GM18951 (cell line): ENCODE data around the gene RXRG.

ENCODE experiments used
- POLR2A ChIP-seq: IDR thresholded peaks from 4 replicates; pipeline ENCODE4 v1.6.1; 2011; ENCODE audit warnings: mild to moderate bottlenecking; ENCODE audit not compliant: insufficient read length, insufficient read depth; ENCODE audit errors: extremely low read depth
- in situ Hi-C: fragments of 300-500 bp; cut with MboI; formaldehyde crosslinking; loops from one replicate; pipeline ENCODE4 v1.12.0; 2022; ENCODE audit warnings: low sequenced_read_pairs, mixed read lengths, inconsistent platforms; ENCODE audit not compliant: unreplicated experiment

RXRG gene

GRCh38 chr1:165409657-165410358 is 35.1 kb downstream of the RXRG start:
- no peak for TF ChIP-seq POLR2A
- in situ Hi-C loops = no loop called here

- in situ Hi-C loops = no loop called here
- TF ChIP-seq POLR2A = no peak
These were observed 36.4 kb downstream of the RXRG start for GRCh38 chr1:165408518-165408917.

DNA sequence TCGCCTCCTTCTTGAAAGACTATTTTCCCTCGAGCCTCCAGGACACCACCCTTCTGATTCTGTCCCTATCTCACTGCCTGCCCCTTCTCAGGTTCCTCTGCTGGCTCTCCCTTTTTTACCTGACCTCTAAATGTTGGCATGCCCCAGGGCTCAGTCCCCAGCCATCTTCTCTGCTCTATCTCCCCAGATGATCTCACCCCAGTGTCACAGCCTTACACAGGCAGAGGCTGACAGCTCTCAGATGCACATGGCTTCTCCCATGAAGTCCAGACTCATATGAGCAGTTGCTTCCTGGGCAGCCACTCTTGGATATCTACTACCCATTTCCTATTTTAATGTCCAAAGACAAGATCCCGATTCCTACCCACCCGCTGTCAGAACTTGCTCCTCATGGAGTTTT is 37.5 kb downstream of the RXRG start:
- no peak for TF ChIP-seq POLR2A
- in situ Hi-C loops = no loop called here

DNA sequence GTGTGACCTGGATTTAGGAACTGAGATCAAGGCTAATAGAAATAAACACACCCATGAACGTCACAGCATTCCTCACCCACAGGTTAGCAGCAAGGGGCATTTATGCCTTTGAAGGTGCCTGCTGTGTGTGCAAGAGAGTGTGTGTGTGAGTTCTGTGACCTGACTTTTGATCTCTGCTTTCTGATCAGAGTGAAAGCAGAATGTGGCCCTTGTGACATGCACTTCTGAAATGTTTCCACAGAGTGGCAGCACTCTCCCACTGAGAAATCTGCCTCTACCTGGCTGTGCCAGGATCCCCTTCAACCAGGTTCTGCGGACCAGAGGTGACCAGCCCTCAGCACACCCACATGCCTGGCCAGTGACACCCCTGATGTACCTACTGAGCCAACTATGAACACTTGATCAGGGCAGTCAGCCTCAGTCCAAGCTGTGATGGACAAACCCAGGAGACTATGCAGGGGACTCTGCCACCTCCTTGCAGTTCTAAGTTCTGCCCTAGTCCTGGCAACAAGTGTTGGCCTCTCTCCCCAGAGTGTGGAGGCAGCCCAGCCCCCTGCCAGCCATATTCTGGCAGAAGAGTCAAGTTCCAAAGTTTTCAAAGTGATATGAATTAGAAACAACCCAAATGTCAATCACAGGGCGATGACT is 41.0 kb downstream of the RXRG start:
- in situ Hi-C loops = no loop called here
- no peak for TF ChIP-seq POLR2A

DNA sequence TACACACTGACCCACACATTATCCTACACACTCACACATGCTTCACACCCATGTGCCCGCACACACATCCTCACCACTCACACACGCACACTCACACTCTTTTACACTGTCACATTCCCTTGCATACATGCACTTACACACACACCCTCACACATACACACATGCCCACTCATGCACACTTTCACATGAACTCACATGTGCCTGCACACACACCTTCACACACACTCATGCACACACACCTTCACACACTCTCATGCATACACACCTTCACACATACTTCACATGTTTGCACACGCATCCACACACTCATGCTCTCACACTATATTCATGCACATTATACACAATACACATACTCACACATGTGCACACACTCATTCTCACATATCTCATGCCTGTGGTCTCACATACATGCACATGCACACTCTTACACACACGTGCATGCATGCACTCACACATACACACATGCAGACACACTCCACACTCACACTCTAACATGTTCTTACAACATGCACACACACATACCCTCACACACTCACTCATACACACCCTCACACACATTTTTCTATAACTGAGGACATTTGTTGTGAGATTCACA is 42.3 kb downstream of the RXRG start:
- in situ Hi-C loops = no loop called here

DNA sequence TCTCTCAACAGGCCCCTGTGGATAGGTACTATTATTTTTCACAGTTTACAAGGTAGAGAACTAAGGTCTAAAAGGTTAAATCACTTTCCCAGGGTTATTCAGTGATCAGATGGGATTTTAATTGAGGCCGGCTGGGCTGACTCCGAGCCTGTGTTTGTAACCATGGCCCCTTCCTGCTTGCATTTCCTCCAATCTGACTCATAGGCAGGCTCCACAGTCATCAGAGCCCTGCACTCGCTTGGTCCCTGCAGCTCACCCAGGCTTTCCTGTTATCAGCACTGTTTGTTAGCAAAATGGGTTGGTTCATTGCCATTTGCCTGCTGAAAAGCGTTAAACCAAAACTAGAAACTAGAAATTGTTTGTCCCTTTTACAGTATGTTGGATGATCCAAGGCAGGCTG is 47.0 kb downstream of the RXRG start:
- in situ Hi-C loops = loop anchor here (10.0 kb wide), 1 partner anchor 507 kb away; no protein-coding TSS in a partner anchor
- TF ChIP-seq POLR2A = no peak

More for the DNA sequence above, 42.3 kb downstream of the RXRG start:
- TF ChIP-seq POLR2A = no peak

DNA sequence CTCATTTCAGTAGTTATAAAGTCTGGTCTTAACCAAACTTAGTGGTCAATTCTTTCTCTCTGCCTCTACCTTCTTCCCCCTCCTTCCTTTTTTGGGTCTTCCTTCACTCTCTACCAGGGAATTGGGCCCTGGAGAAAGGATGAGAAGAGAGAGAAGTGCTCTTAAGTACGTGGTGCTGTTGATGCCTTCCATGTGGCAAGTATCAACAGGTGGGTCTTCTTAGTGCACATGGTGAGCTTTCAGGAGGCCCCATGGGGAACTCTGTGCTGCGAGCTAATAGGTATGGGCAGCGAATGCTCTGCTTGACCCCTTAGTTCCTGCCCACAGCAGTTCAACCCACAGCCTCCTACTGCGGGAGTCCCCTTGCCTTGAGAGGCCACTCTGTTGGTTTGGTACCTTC is 49.0 kb downstream of the RXRG start:
- no peak for TF ChIP-seq POLR2A
- in situ Hi-C loops = loop anchor here (10.0 kb wide), 1 partner anchor 509 kb away; no protein-coding TSS in a partner anchor

GRCh38 chr1:165395478-165395877 is 49.4 kb downstream of the RXRG start:
- no peak for TF ChIP-seq POLR2A
- in situ Hi-C loops = loop anchor here (10.0 kb wide), 1 partner anchor 509 kb away; no protein-coding TSS in a partner anchor

DNA sequence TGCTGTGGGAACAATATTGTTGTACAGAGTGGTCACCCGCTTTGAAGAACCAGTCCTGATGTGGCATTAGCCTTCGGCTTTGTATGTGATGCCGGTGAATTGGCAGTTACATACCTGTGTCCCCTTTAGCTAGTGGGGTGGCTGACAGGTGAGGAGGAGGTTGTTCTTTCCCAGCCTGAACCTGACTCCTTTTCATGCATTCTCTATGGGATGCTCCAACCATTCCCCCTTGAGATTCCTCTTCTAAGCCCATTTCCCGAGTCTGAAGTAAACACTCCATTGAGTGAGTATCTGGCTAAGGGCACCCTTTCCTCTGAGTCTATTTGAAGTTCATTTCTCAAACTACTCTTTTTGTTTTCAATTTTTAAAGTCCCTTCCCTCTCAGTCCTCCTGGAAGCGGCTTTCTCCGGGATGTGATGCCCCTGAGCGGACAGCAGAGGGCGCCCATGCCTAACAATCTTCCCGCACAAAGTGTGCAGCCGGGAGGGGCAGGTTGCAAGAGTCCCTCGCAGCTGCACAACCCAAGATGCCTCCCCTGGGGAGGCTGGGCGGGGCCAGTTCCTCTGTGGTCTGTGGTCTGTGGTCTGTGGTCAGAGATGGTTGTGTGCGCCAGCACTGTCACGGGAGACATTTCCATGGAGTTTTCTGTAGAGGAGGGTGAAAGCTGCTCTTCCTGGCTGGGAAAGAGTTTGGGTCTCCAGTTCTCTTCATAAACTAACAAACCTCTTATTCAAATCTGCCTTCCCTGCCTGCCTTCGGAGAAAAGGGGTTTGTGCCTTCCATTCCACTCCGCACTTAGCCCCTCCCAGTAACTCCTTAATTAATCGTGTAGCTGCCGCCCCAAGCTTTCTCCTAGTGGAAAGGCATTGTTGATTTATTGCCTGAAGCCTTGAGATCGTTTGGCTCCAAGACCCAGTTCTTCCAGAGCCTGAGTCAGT is 52.0 kb downstream of the RXRG start:
- in situ Hi-C loops = loop anchor here (5.0 to 10.0 kb wide), 2 partner anchors 199 to 512 kb away; no protein-coding TSS in a partner anchor
- no peak for TF ChIP-seq POLR2A

- no peak for TF ChIP-seq POLR2A
- in situ Hi-C loops = loop anchor here (5.0 to 10.0 kb wide), 2 partner anchors 203 to 515 kb away; no protein-coding TSS in a partner anchor
These were observed 55.3 kb downstream of the RXRG start for GRCh38 chr1:165389609-165390008.

DNA sequence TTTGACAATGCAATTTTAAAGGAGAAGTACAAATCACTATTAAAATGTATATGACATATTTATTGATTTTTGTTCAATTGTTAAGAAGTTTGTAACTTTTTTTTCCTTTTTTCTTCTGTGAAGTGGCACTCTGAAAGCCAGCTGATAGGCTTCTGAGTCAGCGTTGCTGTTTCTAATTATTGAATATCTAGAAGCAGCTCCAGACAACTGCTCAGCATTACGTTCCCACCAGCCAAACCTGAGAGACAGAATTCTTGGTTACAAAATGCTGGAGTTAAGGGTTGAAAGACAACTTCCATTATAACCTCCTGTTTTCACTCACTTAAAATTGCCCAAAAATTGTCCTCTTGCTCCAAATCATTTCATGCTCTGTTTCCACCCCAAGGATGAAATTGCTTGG is 57.0 kb downstream of the RXRG start:
- TF ChIP-seq POLR2A = no peak
- in situ Hi-C loops = no loop called here

DNA sequence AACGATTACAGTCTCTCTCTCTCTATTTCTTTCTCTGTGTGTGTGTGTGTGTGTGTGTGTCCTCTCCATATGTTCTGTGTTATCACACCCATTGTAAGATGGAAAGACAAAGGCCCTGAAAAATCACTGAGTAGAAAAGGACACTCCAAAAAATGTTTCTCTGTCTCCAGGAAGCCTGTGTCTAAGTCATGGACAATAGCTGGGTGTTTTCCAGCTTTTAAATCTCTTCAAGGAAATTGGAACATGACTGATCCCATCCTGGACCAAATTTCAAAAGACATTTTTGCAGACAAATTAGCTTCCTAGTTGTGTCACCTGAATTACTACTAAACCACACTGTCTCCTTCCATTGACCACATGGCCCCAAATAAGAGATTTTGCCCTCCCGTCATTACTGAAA is 57.4 kb downstream of the RXRG start:
- no peak for TF ChIP-seq POLR2A
- in situ Hi-C loops = no loop called here
